ENCODE measurements around the gene COL4A6. TPM values are rescaled to one million over a fixed set of nuclear protein-coding genes. Genes with fewer than 3 reads are reported as not detected.

Gene COL4A6
- total RNA-seq, 1 experiment from 2014 or later = under 0.01 TPM

DNA sequence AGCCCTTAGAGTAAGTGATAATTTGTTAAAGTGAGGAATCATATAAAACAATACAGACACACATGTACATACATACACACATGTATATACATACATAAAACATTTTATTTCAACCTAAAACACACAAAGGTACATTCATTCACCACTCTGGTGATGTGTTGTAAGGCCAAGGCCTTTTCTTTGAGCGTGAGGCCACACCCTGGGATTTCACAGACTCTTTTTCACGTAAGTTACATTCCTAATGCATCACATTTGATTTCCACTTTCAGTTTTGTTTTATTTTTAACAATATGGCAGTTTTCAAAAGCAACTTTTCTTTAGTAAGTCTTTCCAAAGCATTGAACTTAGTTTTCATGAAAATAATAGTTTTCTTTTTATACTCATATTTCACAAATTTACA is 170.7 kb downstream of the COL4A6 start:
- no peak for DNase-seq (ENCODE audit: low read depth in 1 of 2, low spot score in 2 of 2)
- Histone ChIP-seq H3K27ac (no peak overlapping the region), H3K9me3 (replicated peaks) (no peaks in the 10 kb centered on the region), H3K36me3 (no peaks in the 10 kb centered on the region), H3K4me1 (replicated peaks) (peaks cover 9% of the 10 kb centered on the region), H3K27me3 (replicated peaks) (no peaks in the 10 kb centered on the region; the same call in 1 of the 2 replicates), H3K4me3 (no peak overlapping the region)

DNA sequence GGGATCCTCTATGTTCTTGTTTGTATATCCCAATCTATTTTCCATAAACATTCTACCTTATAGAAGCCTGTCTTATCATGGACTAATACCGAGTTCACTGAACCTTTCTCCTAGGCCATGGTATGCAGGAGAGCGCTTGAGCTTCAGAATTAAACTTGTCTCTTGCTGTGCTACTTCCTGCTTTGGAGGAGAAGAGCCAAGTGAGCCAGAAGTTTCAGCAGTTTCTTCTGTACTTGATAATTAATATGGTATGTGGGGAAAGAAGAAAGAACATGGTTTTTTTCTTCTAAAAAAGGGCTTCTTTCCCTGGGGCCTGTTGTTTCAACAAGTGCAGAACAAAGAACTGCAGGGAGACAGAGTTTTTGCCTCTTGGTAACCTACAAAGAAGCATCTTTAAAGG is 173.8 kb downstream of the COL4A6 start:
- no peaks in the 10 kb centered on the region; the same call in 1 of the 2 replicates for H3K27me3 ChIP-seq (replicated peaks)
- no peak for DNase-seq (ENCODE audit: low read depth in 1 of 2, low spot score in 2 of 2)
- no peaks in the 10 kb centered on the region for H3K4me1 ChIP-seq (replicated peaks)
- H3K9me3 ChIP-seq (replicated peaks) = no peaks in the 10 kb centered on the region
- no peaks in the 10 kb centered on the region for H3K36me3 ChIP-seq
- no peak overlapping the region for H3K27ac ChIP-seq
- no peak overlapping the region for H3K4me3 ChIP-seq

DNA sequence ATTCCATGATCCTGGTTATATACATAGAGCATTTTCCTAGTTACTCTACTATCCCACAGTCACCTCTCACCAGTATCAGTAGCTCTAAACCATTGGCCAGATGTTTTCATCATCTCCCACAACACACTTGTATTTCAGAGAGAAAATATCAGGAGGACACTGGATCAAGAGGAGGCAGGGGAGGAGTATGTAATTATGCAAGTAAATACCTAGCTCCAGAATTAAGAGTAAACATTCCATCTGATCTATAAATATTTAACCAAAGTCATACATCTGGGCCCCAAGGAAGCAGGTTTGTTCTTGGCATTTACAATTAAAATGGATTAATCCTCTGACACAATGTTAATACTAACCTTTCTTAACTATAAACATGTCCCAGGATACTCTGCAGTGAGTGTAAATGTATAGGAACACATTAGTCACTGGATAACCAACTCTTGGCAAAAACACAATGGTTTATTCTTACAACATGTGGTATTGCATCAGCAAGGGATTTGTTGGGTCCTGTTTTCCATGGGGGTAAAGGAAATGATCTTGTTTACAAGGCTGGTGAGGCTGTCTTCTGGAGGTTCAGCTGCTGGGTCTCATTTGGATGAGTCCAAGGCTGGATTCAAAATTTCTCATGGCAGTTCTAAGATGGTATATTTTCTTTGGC is 176.5 kb downstream of the COL4A6 start:
- H3K4me3 ChIP-seq = no peak overlapping the region
- DNase-seq (ENCODE audit: low read depth in 1 of 2, low spot score in 2 of 2) = no peak
- H3K27me3 ChIP-seq (replicated peaks) = no peaks in the 10 kb centered on the region; the same call in 1 of the 2 replicates
- no peak overlapping the region for H3K27ac ChIP-seq
- H3K4me1 ChIP-seq (replicated peaks) = no peaks in the 10 kb centered on the region
- no peaks in the 10 kb centered on the region for H3K9me3 ChIP-seq (replicated peaks)
- H3K36me3 ChIP-seq = no peaks in the 10 kb centered on the region

DNA sequence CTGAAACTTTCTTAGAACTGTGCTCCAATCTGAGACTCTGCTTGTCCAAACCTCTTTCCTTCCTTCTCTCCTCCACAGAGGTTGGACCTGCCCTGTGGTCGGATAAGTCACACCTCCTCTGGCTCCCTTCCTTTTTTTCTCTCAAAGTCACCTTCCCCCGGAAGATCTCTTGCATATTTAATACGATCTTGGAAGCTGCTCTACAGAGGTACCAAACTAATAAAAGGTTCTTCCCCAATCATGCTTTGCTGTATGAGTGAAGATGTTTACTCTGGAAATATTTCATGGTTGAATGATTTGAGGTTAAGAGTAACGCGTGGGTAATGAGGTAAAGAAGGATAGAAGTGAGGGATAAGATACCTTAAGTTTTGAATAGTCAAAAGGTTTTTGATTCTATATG is 180.7 kb downstream of the COL4A6 start:
- Histone ChIP-seq H3K36me3 (no peaks in the 10 kb centered on the region), H3K27ac (no peak overlapping the region), H3K9me3 (replicated peaks) (no peaks in the 10 kb centered on the region), H3K4me3 (no peak overlapping the region), H3K27me3 (replicated peaks) (no peaks in the 10 kb centered on the region), H3K4me1 (replicated peaks) (no peaks in the 10 kb centered on the region)
- no peak for DNase-seq (ENCODE audit: low read depth in 1 of 2, low spot score in 2 of 2)

DNA sequence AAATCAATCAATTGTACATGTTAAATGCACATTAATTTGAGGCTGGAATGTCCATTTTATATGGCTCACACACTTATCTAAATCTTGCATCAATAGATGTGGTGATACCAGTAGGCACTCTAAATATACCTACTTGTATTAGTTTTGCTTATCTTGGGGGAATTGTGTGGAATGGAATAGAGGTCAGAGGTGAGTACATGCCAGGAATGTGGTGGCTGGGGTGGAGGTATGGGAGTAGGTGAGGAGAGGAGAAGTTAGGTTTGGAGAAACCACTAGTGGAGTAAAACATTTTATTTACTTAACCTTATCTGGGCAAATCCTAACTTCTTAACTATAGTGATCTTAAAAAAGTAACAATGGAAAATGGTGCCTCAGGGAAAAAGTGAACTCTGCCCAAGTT is 183.6 kb downstream of the COL4A6 start:
- no peak overlapping the region for H3K27ac ChIP-seq
- no peak overlapping the region for H3K4me3 ChIP-seq
- no peak for DNase-seq (ENCODE audit: low read depth in 1 of 2, low spot score in 2 of 2)
- H3K36me3 ChIP-seq = no peaks in the 10 kb centered on the region
- no peaks in the 10 kb centered on the region for H3K27me3 ChIP-seq (replicated peaks)
- H3K9me3 ChIP-seq (replicated peaks) = no peaks in the 10 kb centered on the region
- H3K4me1 ChIP-seq (replicated peaks) = no peaks in the 10 kb centered on the region

DNA sequence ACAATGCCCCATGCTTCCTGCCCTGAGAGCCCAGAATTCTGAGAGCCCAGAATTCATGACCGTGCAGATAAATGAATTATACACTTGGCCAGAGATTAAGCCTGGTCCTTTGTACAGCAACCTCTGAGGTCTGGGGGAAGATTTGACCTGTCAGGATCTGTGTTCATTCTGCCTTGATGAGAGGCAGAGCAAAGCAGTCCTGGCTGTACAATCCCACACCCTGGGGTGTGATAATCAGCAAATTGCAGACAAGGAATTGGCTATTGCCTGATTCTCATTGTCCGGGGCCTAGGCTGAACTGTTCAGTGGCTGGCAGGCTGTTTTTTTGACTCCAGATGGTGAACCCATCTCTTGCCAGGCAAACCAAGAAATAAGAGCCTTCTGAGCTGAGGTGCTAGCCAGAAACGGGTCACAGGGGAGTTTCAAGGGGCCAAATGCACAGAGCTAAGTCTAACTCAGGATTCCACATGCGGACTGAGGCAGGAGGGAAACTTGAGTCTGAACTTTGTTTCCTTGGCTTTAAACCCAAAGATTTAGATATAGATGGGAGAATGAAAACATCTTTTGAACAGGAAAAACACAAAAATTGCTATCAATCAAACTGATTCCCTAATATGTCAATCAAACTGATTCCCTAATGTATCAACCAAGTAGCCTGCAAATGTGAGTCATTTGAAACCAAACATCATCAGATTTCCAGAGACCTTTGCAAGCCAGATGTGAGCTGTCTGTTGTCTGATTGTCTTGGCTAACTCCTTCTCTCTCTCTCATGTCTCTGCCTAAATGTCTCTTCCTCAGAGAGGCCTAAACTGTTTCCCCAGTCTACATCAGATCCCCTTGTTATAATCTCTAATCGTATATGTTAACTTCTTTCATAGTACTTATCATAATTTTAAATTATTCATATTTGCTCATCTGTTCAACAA is 187.3 kb downstream of the COL4A6 start:
- Histone ChIP-seq H3K4me1 (replicated peaks) (no peaks in the 10 kb centered on the region), H3K27ac (no peak overlapping the region), H3K4me3 (no peak overlapping the region), H3K36me3 (no peaks in the 10 kb centered on the region), H3K9me3 (replicated peaks) (no peaks in the 10 kb centered on the region), H3K27me3 (replicated peaks) (no peaks in the 10 kb centered on the region)
- no peak for DNase-seq (ENCODE audit: low read depth in 1 of 2, low spot score in 2 of 2)

DNA sequence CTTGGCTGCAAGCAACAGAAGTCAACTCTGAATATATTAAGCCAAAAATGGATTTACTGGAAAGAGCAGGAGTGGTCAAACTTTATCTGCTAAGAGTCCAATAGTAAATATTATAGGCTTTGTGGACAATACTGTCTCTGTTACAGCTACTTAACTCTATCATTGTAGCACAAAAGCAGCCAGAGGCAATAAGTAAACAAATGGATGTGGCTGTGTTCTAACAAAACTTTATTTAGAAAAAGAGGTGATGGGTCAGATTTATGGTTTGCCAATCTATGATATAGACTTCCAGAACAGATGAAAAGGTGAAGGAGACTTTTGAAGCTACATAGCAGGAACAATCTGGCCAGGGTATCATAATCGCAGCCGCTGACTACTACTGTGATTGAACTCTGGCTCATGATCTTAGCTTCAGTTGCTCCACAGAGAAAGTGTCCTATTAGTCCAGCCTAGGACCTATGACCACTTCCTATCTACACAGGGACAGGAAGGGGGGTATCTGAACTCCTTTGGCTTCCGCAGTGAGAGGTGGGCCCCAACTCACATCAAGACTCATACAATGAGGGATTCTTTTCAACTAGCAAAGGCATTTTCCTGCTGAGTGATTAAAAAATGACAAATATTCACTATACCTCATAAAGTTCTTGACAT is 191.8 kb downstream of the COL4A6 start:
- no peak overlapping the region for H3K27ac ChIP-seq
- DNase-seq (ENCODE audit: low read depth in 1 of 2, low spot score in 2 of 2) = no peak
- H3K4me3 ChIP-seq = no peak overlapping the region
- no peaks in the 10 kb centered on the region for H3K4me1 ChIP-seq (replicated peaks)
- no peaks in the 10 kb centered on the region for H3K9me3 ChIP-seq (replicated peaks)
- no peaks in the 10 kb centered on the region for H3K27me3 ChIP-seq (replicated peaks)
- H3K36me3 ChIP-seq = no peaks in the 10 kb centered on the region

DNA sequence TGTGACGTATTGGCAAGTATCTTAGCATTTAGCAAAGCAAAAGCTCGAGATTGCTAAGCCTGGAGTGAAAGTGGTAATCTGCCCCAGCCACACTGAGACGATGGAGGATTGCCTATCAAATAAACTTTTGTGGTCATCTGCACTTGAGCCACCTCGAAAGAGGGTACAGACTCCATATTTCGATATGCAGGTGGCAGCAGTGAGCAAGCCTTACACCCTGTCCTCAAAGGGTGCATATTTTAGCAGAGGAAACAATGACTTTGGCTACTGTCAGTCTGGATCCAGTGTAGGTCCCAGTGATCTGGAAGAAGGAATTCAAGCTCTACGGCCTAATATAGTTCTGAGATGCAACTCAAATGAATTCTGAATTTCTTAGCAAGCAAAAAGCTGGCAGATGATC is 192.8 kb downstream of the COL4A6 start:
- no peak overlapping the region for H3K27ac ChIP-seq
- H3K9me3 ChIP-seq (replicated peaks) = no peaks in the 10 kb centered on the region
- no peaks in the 10 kb centered on the region for H3K36me3 ChIP-seq
- no peaks in the 10 kb centered on the region for H3K4me1 ChIP-seq (replicated peaks)
- H3K27me3 ChIP-seq (replicated peaks) = no peaks in the 10 kb centered on the region
- H3K4me3 ChIP-seq = no peak overlapping the region
- DNase-seq (ENCODE audit: low read depth in 1 of 2, low spot score in 2 of 2) = no peak

DNA sequence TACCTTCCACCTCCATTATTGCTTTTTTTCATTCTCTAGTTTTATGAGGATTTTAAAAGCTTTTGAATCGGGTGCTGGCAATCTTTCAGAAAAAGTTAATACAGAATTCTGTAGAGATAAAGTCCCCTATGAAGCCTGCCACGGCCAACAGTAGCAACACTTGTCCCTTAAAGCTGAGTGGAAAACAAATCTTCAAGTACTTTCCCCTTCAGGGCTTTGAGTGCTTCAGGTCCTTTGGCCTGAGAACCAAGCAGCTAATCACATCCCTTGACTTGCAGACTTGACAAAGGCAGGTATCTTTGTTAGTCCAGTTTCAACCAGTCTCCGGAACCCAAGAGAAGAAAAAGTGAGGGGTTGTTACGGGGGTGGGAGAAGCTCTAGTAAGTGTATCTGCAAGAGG is 202.2 kb downstream of the COL4A6 start:
- Histone ChIP-seq H3K4me3 (no peak overlapping the region), H3K9me3 (replicated peaks) (no peaks in the 10 kb centered on the region), H3K27ac (no peak overlapping the region), H3K36me3 (no peaks in the 10 kb centered on the region), H3K4me1 (replicated peaks) (no peaks in the 10 kb centered on the region), H3K27me3 (replicated peaks) (0 out of 2 replicates have a peak, but pooled peaks cover 4% of the 10 kb centered on the region)
- no peak for DNase-seq (ENCODE audit: low read depth in 1 of 2, low spot score in 2 of 2)

DNA sequence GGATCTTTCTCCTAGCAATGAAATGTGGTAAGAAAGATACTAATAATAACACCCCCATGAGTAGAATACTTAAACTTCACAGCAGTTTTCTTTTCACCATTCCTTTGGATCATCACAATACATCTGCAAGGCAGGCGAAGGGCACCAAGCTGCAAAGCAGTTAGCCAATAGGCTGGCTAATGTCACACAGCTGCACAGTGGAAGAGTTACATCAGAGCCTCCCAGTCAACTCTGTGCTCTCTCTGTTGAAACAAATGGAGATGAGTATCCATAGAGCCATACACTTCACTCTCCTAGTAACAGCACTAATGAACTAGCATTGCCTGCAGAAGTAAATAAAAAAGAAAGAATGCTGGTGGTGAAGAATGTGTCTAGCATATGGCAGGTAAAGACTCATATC is 207.6 kb downstream of the COL4A6 start:
- Histone ChIP-seq H3K4me3 (no peak overlapping the region), H3K27ac (no peak overlapping the region), H3K36me3 (no peaks in the 10 kb centered on the region), H3K27me3 (replicated peaks) (0 out of 2 replicates have a peak, but pooled peaks cover 4% of the 10 kb centered on the region), H3K9me3 (replicated peaks) (no peaks in the 10 kb centered on the region), H3K4me1 (replicated peaks) (no peaks in the 10 kb centered on the region)
- DNase-seq (ENCODE audit: low read depth in 1 of 2, low spot score in 2 of 2) = no peak

DNA sequence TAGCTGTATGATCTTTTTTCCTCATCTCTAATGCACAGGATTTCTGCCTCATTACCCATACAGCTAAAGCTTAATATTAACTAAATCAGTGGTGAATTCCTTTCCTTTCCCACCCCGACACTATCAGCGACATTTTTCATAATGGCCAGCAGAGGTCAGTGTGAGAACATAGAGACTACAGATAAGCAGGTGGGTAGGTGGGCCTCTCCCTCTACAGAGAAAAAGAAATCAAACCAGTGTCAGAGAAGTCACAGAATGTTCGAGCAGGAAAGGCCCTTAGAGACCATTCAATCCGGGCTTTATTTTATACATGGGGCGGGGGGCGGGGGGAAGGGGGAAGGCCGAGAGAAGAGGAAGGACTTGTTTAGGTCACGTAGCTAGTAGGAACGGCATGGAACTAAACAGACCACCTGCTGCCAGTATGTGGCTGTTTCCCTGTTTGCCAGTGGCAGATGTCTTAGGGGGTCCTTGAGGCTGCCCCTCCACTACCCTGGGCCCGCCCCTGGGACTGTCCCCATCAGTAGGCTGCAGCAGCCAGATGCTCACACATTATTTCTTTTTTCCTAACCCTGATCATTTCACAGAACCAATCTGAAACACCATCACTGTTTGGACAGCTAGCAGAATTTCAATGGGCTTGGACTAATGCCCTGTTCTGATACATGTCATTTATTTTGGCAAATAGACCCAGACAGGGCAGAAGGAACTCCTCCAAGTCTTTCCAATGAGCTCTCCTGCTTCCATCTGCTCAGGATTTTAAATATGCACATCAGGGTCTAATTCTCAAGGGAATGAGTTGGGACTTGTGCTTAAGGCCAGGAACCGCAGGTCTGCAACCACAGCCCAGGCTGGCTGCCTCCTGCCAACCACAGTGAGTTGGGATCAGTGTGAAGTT is 213.2 kb downstream of the COL4A6 start:
- no peak overlapping the region for H3K27ac ChIP-seq
- no peaks in the 10 kb centered on the region for H3K36me3 ChIP-seq
- DNase-seq (ENCODE audit: low read depth in 1 of 2, low spot score in 2 of 2) = peak in 1 of 2 experiments; percentile 11
- H3K4me3 ChIP-seq = no peak overlapping the region
- no peaks in the 10 kb centered on the region for H3K4me1 ChIP-seq (replicated peaks)
- no peaks in the 10 kb centered on the region for H3K9me3 ChIP-seq (replicated peaks)
- no peaks in the 10 kb centered on the region for H3K27me3 ChIP-seq (replicated peaks)

DNA sequence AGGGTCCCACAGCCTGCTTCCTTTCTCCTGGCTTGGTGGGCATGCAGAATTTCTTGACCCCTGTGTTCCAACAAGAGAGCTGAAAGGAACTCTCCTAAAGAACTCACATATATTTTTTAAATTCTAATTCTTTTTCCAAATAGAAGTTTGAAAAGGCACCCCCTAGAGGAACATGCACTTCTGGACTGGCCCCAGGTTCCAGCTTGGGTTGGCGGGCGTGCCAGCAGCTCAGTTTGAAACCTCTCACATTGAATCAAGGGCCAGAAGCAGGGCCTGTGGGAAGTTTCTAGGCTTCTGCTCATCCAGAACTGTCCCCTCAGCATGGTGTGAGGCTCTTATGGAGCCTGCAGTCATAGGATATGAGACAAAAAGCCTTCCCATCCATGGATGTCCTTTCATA is 214.0 kb downstream of the COL4A6 start:
- Histone ChIP-seq H3K4me1 (replicated peaks) (no peaks in the 10 kb centered on the region), H3K27me3 (replicated peaks) (no peaks in the 10 kb centered on the region), H3K9me3 (replicated peaks) (no peaks in the 10 kb centered on the region), H3K4me3 (no peak overlapping the region), H3K36me3 (no peaks in the 10 kb centered on the region), H3K27ac (no peak overlapping the region)
- DNase-seq (ENCODE audit: low read depth in 1 of 2, low spot score in 2 of 2) = no peak

DNA sequence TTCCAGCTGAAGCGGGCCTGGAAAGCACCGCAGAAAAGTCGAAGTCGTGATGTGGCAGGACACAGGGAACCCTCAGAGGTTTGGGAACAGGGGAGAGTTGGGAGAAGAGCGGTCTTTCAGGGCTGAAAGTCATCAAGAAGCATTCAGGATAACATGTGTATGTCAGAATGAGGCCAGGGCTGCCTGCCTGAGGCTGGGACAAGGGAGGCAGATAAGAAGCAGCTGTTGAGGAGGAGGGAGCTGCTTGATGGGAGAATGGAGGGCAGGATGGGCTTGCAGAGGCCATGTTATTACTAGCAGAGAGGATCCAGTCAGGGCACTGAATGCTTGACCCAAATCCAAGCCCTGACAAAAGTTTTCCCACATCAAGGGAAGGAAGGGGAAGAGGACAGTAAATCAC is 214.6 kb downstream of the COL4A6 start:
- H3K36me3 ChIP-seq = no peaks in the 10 kb centered on the region
- no peaks in the 10 kb centered on the region for H3K9me3 ChIP-seq (replicated peaks)
- no peaks in the 10 kb centered on the region for H3K27me3 ChIP-seq (replicated peaks)
- H3K4me3 ChIP-seq = no peak overlapping the region
- H3K27ac ChIP-seq = no peak overlapping the region
- no peaks in the 10 kb centered on the region for H3K4me1 ChIP-seq (replicated peaks)
- no peak for DNase-seq (ENCODE audit: low read depth in 1 of 2, low spot score in 2 of 2)

All from SJSA1 (cell line).